ENCODE results near the gene GPR45. TPM values are rescaled to one million over a fixed set of nuclear protein-coding genes. Genes with fewer than 3 reads are reported as not detected.

Gene GPR45
- polyA plus RNA-seq, 1 of the 3 experiments (the other 2 are of a cell fraction), result not detected

DNA sequence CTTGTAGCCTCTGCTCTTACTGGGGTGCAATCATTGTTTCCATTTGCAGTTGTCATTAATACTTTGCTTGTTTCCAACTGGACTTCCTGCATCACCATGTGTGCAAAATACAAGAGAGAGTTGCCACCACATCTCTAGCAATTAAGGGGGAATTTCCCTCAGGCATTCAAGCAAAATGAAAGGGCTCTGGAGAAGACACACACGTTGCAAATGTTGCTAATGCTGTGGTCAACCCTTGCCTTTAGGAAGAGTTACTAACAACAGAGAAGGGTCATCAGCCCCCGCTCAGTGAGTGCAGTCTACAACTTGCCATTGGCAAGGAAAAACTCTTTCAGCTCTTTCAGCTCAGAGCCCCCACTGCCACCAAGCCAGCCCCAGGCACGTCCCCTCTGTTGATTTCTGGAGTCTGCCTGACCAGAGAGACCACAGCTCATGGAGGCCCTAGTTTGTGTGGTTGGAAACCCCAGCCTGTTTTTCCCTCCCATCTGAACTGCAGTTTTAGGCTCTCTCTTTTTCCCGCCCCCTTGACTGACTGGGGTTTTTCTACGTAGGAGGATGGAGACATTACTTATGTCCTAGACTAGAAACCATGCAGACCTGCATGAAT lies 25.9 kb upstream of the GPR45 start (continued):
- TF ChIP-seq POLR2AphosphoS5 (IDR thresholded peaks at IDR 0.05; ENCODE audit: low read depth, low read length), result no peak
- no peak for TF ChIP-seq MXI1 (IDR thresholded peaks at IDR 0.05; ENCODE audit: low read depth, low read length)

DNA sequence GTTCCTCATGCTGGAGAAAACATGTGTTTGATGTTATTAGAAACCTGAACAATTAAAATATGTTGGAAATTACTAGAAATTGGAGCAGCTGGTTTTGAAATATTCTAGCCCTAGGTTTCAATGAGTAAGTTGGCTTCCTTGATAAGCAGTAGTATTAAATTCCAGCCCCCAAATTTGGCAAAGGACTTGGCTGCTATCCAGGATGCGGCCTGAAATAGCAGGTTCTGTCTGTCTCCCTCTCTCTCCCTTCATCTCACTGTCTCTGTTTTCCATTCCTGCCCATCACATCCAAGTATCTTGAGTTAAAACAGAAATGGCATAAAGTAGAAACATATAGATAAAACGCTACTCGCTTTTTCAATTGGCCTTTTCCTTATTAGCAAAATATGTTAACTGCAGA lies 20.9 kb upstream of the GPR45 start:
- H3K4me2 ChIP-seq, result no peak overlapping the region
- H3K36me3 ChIP-seq (replicated peaks in 1 of 2; ENCODE audit: control insufficient read depth in 1 of 2, insufficient read depth in 2 of 2, low read length in 1 of 2), result no peaks in the 10 kb centered on the region
- CTCF ChIA-PET, result interaction anchor here (0.6 to 5.4 kb wide), 2 partner anchors 16 to 106 kb away, joined by 4 to 33 read pairs; no protein-coding TSS in a partner anchor
- 13% methylated on average over 3 of the region's 3 CpGs for WGBS (ENCODE audit: low lambda C conversion rate)
- peak overlapping the region in 1 of 2 experiments; percentile 83; a peak in 2 of 4 replicates for H3K27ac ChIP-seq (ENCODE audit: low read depth in 2 of 2, low read length in 1 of 2)
- POLR2A ChIA-PET, result no interaction called here
- H4K20me1 ChIP-seq (ENCODE audit: insufficient read depth), result no peaks in the 10 kb centered on the region
- no peak overlapping the region for H3K4me3 ChIP-seq (ENCODE audit: low read depth in 2 of 2, low read length in 1 of 2)
- no peak overlapping the region for H3K9ac ChIP-seq
- H3K4me1 ChIP-seq (ENCODE audit: control insufficient read depth in 1 of 2, insufficient read depth in 2 of 2, low read depth in 1 of 2, low read length in 1 of 2), result peaks cover 0 to 18% of the 10 kb centered on the region in 2 experiments; a peak in 2 of 4 replicates
- H3F3A ChIP-seq (replicated peaks; ENCODE audit: insufficient read depth), result no peaks in the 10 kb centered on the region
- DNase-seq, result peak; percentile 65
- no peaks in the 10 kb centered on the region for H3K9me2 ChIP-seq
- H3K27me3 ChIP-seq (ENCODE audit: insufficient read depth), result no peaks in the 10 kb centered on the region; the same call in 1 of the 2 replicates
- no peak overlapping the region for H2AFZ ChIP-seq (ENCODE audit: low read depth)
- TF ChIP-seq TEAD4 (IDR thresholded peaks at IDR 0.05; ENCODE audit: borderline replicate concordance, insufficient read depth) (no peak), TCF12 (IDR thresholded peaks at IDR 0.05) (0 out of 2 replicates have a peak, but pooled peaks have one; percentile 6), REST (IDR thresholded peaks at IDR 0.05; ENCODE audit: low read depth, low read length) (no peak), EP300 (IDR thresholded peaks at IDR 0.05; ENCODE audit: borderline replicate concordance in 1 of 2, low read depth in 1 of 2, low read length in 1 of 2) (peak in 1 of 2 experiments; percentile 83; a peak in 2 of 4 replicates), GATA2 (CRISPR knock-in tag; IDR thresholded peaks at IDR 0.05) (peak; percentile 59), RCOR1 (IDR thresholded peaks at IDR 0.05; ENCODE audit: low read length) (peak; percentile 88), CHD2 (IDR thresholded peaks at IDR 0.05; ENCODE audit: low read length, partially characterized antibody) (peak; percentile 35)
- H3K79me2 ChIP-seq (ENCODE audit: insufficient read depth), result no peaks in the 10 kb centered on the region
- H3K9me3 ChIP-seq, result no peaks in the 10 kb centered on the region

GRCh38 chr2:105224444-105224843 lies 17.1 kb upstream of the GPR45 start:
- CTCF ChIA-PET, result interaction anchor here (5.4 kb wide), 1 partner anchor 12 kb away, joined by 33 read pairs; no protein-coding TSS in a partner anchor
- H3K79me2 ChIP-seq (ENCODE audit: insufficient read depth), result no peaks in the 10 kb centered on the region

More at GRCh38 chr2:105224444-105224843, 17.1 kb upstream of the GPR45 start:
- DNase-seq, result no peak
- TF ChIP-seq JUND (IDR thresholded peaks at IDR 0.05) (no peak), SIN3A (IDR thresholded peaks at IDR 0.05; ENCODE audit: borderline replicate concordance, low read depth, low read length) (no peak), ELF1 (IDR thresholded peaks at IDR 0.05) (no peak), RFX5 (IDR thresholded peaks at IDR 0.05; ENCODE audit: low read length) (no peak)
- Histone ChIP-seq H3K4me3 (ENCODE audit: low read depth in 2 of 2, low read length in 1 of 2) (no peak overlapping the region), H3K36me3 (replicated peaks in 1 of 2; ENCODE audit: control insufficient read depth in 1 of 2, insufficient read depth in 2 of 2, low read length in 1 of 2) (no peaks in the 10 kb centered on the region), H3K9ac (no peak overlapping the region), H3F3A (replicated peaks; ENCODE audit: insufficient read depth) (no peaks in the 10 kb centered on the region), H3K27ac (ENCODE audit: low read depth in 2 of 2, low read length in 1 of 2) (no peak overlapping the region), H4K20me1 (ENCODE audit: insufficient read depth) (no peaks in the 10 kb centered on the region), H3K9me2 (no peaks in the 10 kb centered on the region), H3K4me1 (ENCODE audit: control insufficient read depth in 1 of 2, insufficient read depth in 2 of 2, low read depth in 1 of 2, low read length in 1 of 2) (peaks cover 0 to 18% of the 10 kb centered on the region in 2 experiments; a peak in 2 of 4 replicates), H3K9me3 (no peaks in the 10 kb centered on the region), H3K4me2 (no peak overlapping the region), H2AFZ (ENCODE audit: low read depth) (no peak overlapping the region), H3K27me3 (ENCODE audit: insufficient read depth) (no peaks in the 10 kb centered on the region)
- POLR2A ChIA-PET, result interaction anchor here (0.6 kb wide), 1 partner anchor 288 kb away, joined by 4 read pairs; no protein-coding TSS in a partner anchor
- 68% methylated on average over 9 of the region's 9 CpGs for WGBS (ENCODE audit: low lambda C conversion rate)

Measured in SK-N-SH (cell line).